ENCODE results near the gene MID1.

MID1 gene

GRCh38 chrX:10433296-10433965, 187.0 kb downstream of the MID1 start:
- no peak for DNase-seq (ENCODE audit: low spot score)

GRCh38 chrX:10429908-10430307, 190.5 kb downstream of the MID1 start:
- no peak for DNase-seq (ENCODE audit: low spot score)

- no peak for DNase-seq (ENCODE audit: low spot score)
Observed at GRCh38 chrX:10427249-10427648, 193.1 kb downstream of the MID1 start.

GRCh38 chrX:10423716-10424115, 196.7 kb downstream of the MID1 start:
- DNase-seq (ENCODE audit: low spot score), result no peak

DNA sequence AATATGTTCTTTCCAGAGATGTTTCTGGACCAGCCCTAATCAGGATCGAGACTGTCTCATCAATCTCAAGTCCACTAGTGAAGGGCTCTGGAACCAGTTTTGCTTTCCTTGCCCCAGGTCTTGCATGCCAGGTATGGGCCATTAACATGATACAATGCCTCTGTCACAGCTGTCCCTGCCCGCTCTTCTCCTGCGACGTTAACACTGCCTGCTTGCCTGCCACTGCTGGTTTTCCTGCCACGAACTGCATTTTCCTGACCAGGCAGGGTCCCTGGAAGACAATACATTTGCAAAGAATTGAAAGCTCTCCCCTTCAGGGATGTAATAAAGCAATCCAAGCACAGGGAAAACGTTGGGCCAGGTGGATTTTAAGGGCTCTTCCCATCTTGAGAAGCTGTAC, 200.3 kb downstream of the MID1 start:
- no peak for DNase-seq (ENCODE audit: low spot score)

DNA sequence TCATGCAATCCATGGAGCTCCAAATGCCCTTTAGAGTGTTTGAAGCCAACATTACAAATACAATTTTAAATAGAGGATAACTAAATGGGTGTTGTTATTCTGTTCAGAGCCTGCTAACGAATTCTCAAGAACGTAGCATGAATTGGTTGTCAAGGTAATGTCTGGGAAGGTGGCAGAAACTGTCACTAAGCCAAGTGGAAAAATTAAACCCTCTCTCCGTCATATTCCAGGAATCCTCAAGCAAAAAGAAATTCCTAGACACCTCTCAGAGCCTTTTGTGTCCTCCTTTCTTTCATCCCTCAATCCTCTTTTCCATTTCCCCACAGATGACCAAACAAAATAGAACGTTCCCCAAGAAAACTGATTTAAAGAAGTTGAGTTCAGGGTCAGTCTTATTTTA, 204.0 kb downstream of the MID1 start:
- no peak for DNase-seq (ENCODE audit: low spot score)

DNA sequence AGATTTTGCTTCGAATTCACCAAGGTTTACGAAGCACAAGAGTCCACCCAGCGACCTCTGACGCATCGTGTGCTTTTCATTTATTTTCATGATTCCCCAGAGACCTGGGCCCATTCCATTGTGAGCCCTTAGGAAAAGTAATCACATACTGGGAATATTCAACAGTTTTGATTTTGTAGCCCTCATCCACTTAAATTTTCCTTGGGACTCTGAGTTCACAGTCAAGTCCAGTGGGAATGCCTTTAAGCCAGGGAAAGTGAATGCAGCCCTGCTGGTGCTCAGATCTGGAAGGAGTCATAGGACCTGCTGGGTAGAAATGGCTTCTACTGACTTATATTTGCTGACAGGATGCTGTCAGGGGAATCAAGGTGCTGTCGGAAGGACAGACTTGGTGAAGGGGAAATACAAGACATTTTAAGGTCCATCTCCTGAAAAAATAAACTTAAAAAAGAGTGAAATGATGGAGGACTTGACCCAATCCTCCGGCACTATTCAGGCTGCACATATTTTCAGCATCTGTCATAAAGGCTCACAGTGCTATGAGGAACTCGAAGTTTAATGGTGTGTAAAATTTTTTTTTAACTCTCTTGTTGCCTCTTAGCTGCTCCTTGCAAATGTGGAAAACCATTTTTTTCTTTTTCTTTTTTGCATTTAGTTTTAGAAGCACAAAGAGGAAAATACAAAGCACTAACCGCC, 204.9 kb downstream of the MID1 start:
- no peak for DNase-seq (ENCODE audit: low spot score)

- no peak for DNase-seq (ENCODE audit: low spot score)
Observed at GRCh38 chrX:10414862-10415261, 205.5 kb downstream of the MID1 start.

- DNase-seq (ENCODE audit: low spot score), result no peak
Observed at GRCh38 chrX:10414156-10414824, 206.1 kb downstream of the MID1 start.

GRCh38 chrX:10404436-10404835, 215.9 kb downstream of the MID1 start:
- no peak for DNase-seq (ENCODE audit: low spot score)

DNA sequence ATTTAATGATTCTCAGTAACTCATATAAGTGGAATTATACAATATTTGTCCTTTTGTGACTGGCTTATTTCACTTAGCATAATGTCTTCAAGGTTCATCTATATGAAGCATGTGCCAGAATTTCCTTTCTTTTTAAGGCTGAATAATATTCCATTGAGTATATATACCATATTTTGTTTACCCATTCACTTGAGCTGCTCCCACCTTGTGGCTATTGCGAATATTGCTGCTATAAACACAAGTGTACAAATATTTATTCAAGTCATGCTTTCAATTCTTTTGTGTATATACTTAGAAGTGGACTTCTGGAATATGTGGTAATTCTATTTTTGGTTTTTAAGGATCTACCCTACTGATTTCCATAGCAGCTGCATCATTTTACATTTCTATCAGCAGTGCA, 219.1 kb downstream of the MID1 start:
- no peak for DNase-seq (ENCODE audit: low spot score)

DNA sequence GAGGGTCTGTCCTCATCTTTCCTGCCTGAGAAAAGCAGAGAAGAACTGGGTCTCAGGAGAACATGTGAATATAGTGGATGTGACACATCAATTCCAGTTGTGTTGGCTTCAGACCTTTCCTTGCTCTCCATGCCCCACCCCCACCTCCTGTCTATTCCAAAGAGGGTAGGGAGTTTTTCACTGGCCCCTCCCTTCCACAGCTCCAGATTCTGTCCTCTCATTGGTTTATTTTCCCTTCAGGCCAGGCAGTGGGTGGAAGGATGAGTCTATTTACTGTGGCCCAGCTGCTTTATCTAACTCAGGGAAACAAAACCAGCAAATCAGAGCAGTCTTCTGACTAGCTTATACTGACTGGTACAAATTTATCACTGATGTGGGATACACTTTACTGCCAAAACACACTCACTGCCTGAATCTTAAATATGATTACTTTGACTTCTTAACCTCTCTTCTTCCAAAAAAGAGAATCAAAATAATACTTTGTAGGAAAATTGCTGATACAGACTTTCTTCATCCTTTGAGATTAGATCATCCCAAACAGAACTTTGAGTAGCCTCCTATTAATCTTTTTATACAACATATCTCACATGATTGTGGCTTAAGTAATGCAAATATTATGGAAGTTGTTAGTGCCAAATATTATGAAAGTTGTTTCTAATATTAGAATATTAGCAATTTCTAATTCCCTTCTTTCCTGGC, 221.2 kb downstream of the MID1 start:
- DNase-seq (ENCODE audit: low spot score), result no peak

DNA sequence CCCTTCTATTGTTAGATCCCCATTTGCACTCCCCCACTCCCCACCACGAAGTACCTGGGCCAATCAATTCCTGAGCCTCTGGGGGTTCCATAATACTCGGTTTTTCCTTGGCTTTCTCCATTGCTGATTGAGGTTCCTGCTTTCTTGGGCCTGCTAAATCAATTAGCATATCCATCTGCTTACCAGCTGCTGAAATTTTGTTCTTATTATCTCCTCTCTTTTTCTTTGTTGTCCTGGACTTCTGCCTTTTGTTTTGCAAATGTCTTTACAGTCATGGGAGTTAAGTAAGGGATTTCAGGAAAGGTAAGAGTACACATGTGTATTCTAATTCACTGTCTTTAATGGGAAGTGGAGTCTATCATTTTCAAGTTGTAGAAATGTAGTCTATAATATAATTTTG, 222.2 kb downstream of the MID1 start:
- no peak for DNase-seq (ENCODE audit: low spot score)

GRCh38 chrX:10397349-10397748, 223.0 kb downstream of the MID1 start:
- DNase-seq (ENCODE audit: low spot score), result no peak

DNA sequence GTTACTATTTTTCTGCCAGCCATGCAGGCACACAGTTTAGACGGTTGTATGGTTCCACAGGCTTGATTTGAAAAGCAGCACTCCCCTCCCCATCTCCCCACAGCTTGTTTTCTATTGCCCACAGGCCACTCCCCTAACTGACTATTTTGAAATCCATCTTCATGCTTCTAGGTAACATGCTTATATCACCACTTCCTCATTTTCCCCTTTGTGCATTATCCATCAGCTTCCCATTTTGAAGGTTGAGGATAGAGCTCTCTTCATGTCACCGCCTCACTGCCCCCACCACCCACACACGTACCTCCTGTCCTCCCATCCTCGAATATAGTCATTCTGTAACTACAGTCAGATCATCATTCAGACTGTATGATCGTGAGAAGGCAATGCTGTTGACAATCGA, 224.7 kb downstream of the MID1 start:
- DNase-seq (ENCODE audit: low spot score), result no peak

All from kidney capillary endothelial cell (primary cell).